Chondrocyte (in vitro differentiated cells): Measurements from ENCODE around the gene PEG3. TPM values are rescaled to one million over a fixed set of nuclear protein-coding genes. Genes with fewer than 3 reads are reported as not detected.

Experiments
- DNase-seq: peaks from one replicate; pipeline ENCODE4 v3.0.0; 2021; ENCODE audit warnings: mixed read lengths, low spot score
- H3K27ac Mint-ChIP-seq: one replicate; pipeline ENCODE4 v1.8.0; 2021; ENCODE audit warnings: mild to moderate bottlenecking, moderate library complexity, mixed read lengths; ENCODE audit not compliant: unreplicated experiment
- H3K27me3 Mint-ChIP-seq: 2 replicates; pipeline ENCODE4 v1.8.0; 2021; ENCODE audit warnings: low read depth, mixed read lengths
- H3K36me3 Mint-ChIP-seq: 2 replicates; pipeline ENCODE4 v1.8.0; 2021; ENCODE audit warnings: low read depth, mixed read lengths
- H3K4me1 Mint-ChIP-seq: 2 replicates; pipeline ENCODE4 v1.8.0; 2021; ENCODE audit warnings: low read depth, mild to moderate bottlenecking, mixed read lengths
- H3K4me3 Mint-ChIP-seq: one replicate; pipeline ENCODE4 v1.8.0; 2021; ENCODE audit warnings: mild to moderate bottlenecking, moderate library complexity, mixed read lengths; ENCODE audit not compliant: unreplicated experiment
- H3K9me3 Mint-ChIP-seq: 2 replicates; pipeline ENCODE4 v1.8.0; 2021; ENCODE audit warnings: low read depth, mixed read lengths
- total RNA-seq: library from RNA; stranded (reverse); gene quantifications from 3 replicates; pipeline ENCODE4 v1.2.1, GENCODE V29; 2021
- TF ChIP-seq, protein P1 (sequence below): fragments of 200-600 bp; sonication (generic); IDR thresholded peaks from 2 replicates; pipeline ENCODE4 v1.5.0; 2021; ENCODE audit warnings: antibody characterized with exemption, mild to moderate bottlenecking, moderate library complexity

The PEG3 gene
- total RNA-seq, 1 donor from 2014 or later, result not detected

- H3K27me3 Mint-ChIP-seq, result no peaks in the 10 kb centered on the region
- no peak overlapping the region for H3K27ac Mint-ChIP-seq
- no peaks in the 10 kb centered on the region for H3K4me1 Mint-ChIP-seq
- H3K9me3 Mint-ChIP-seq, result peaks cover 43% of the 10 kb centered on the region
- peaks cover 1% of the 10 kb centered on the region for H3K36me3 Mint-ChIP-seq
- H3K4me3 Mint-ChIP-seq, result no peak overlapping the region
- TF ChIP-seq, protein P1, sequence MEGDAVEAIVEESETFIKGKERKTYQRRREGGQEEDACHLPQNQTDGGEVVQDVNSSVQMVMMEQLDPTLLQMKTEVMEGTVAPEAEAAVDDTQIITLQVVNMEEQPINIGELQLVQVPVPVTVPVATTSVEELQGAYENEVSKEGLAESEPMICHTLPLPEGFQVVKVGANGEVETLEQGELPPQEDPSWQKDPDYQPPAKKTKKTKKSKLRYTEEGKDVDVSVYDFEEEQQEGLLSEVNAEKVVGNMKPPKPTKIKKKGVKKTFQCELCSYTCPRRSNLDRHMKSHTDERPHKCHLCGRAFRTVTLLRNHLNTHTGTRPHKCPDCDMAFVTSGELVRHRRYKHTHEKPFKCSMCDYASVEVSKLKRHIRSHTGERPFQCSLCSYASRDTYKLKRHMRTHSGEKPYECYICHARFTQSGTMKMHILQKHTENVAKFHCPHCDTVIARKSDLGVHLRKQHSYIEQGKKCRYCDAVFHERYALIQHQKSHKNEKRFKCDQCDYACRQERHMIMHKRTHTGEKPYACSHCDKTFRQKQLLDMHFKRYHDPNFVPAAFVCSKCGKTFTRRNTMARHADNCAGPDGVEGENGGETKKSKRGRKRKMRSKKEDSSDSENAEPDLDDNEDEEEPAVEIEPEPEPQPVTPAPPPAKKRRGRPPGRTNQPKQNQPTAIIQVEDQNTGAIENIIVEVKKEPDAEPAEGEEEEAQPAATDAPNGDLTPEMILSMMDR, result no peak
- DNase-seq, result no peak
Observed at GRCh38 chr19:56838909-56839651, 1.4 kb downstream of the PEG3 start.

DNA sequence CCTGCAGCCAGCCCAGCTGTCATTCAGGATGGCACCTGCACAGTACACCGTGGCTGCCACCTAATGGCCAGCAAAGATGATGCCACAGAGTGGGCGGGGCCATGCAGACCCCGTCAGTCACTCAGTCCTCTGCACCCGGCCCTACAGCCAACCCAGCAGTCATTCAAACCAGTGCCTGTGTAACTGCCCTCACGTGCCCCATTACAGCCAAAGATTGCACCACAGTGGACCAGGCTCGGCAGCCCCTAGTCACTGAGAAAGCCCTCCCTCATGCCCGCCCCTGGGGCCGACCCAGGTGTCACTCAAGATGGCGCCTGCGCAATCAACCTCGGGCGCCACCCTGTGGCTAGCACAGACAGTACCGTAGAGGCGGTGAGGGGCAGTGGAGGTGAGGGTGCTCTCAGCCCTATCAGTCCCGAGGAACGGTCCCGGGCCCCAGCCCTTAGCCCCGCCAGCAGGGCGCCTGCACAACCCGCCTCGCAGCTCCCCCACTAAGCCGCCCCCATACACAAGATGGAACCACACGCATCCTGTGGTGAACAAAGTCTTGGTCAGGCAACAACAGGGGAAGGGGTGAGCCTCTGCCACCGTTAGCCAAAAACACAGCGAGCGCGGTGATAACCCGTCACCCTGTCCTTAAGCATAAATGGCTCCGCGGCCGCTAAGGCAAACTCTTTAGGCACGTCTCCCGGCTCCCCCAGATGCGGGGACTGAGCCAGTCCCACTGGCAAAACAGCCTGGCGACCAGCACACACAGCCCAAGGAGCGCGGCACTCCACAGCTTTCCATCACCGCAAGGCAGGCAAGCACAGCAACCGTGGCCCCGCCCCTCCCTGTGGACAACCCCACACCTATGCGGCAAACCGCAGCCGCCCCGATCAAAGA, 2.3 kb downstream of the PEG3 start:
- Mint-ChIP-seq H3K9me3 (peaks cover 49% of the 10 kb centered on the region), H3K27me3 (no peaks in the 10 kb centered on the region), H3K4me3 (no peak overlapping the region), H3K36me3 (peaks cover 1% of the 10 kb centered on the region), H3K4me1 (no peaks in the 10 kb centered on the region), H3K27ac (no peak overlapping the region)
- DNase-seq, result no peak
- TF ChIP-seq, protein P1, result no peak

DNA sequence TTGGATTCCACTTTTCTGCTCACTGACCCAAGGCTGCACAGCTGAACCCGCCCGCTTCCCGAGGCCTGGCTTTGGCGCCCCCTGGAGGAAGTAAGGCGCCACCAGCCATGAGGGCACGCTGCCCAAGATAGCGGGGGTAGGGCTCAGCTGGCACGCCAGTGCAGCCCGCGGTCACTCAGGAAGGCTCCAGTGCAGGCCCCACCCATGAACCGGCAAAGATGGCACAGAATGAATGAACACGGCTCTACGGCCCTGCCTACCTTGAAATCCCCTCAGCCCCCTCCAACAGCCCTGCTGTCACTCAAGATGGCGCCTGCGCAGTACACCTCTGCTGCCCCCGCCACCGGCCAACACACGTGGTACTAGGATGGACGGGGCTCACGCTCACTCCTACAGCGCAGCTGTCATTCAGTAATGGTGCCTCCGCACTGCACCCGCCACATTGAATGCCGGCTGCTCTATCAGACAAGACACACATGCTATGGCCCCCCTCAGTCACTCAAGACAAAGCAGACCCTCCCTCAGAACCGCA, 3.0 kb downstream of the PEG3 start:
- H3K9me3 Mint-ChIP-seq, result peaks cover 54% of the 10 kb centered on the region
- H3K27ac Mint-ChIP-seq, result no peak overlapping the region
- H3K4me3 Mint-ChIP-seq, result no peak overlapping the region
- no peaks in the 10 kb centered on the region for H3K4me1 Mint-ChIP-seq
- peaks cover 1% of the 10 kb centered on the region for H3K36me3 Mint-ChIP-seq
- TF ChIP-seq, protein P1, result no peak
- no peak for DNase-seq
- no peaks in the 10 kb centered on the region for H3K27me3 Mint-ChIP-seq

DNA sequence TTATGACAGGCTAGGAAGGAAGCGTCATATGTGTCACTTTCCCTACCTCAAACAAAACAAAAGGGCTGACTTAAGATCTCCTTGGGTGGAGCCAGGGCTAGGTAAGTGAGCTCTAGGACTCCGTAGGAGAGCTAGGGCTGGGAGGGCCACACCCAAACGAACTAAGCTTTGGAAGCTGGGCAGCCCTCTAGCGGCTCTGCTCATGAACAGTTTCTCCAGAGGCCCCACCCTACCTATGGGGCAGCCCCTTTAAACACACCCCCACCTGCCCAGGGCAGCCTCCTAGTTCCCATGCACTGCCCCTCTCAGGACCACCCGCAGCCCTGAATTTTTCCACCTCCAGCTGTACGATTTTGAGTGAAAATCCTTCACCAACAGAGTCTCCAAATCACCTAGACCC, 3.5 kb downstream of the PEG3 start:
- H3K9me3 Mint-ChIP-seq, result peaks cover 58% of the 10 kb centered on the region
- TF ChIP-seq, protein P1, result no peak
- DNase-seq, result no peak
- no peaks in the 10 kb centered on the region for H3K27me3 Mint-ChIP-seq
- no peaks in the 10 kb centered on the region for H3K4me1 Mint-ChIP-seq
- peaks cover 1% of the 10 kb centered on the region for H3K36me3 Mint-ChIP-seq
- H3K4me3 Mint-ChIP-seq, result no peak overlapping the region
- H3K27ac Mint-ChIP-seq, result no peak overlapping the region

DNA sequence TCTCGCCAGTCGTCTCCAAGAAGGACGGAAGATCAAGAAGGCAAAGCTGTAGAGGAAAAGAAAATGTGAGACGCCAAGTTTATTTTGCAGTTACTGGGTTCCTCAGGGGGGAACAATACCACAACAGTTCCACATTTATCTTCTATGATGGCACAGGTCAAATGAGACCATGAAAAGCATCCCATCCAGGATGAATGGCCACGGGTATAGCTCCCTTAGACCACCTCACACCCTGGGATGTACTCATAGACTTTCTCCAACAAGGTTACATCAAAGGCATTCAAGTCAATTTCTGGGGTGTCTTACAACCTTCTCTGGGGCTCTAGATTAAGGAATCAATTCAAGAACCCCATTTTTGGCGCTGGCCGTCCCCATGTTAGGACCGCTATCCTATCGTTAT, 4.5 kb downstream of the PEG3 start:
- TF ChIP-seq, protein P1, result no peak
- H3K27ac Mint-ChIP-seq, result no peak overlapping the region
- no peaks in the 10 kb centered on the region for H3K4me1 Mint-ChIP-seq
- H3K36me3 Mint-ChIP-seq, result peaks cover 1% of the 10 kb centered on the region
- no peaks in the 10 kb centered on the region for H3K27me3 Mint-ChIP-seq
- H3K4me3 Mint-ChIP-seq, result no peak overlapping the region
- H3K9me3 Mint-ChIP-seq, result peaks cover 57% of the 10 kb centered on the region
- no peak for DNase-seq
